VCaP (cell line): ENCODE data around the gene DPF3.
"Not testable (repeated sequence)": the region's sequence is repeated elsewhere in the genome, so short reads cannot be mapped to it uniquely, and the experiment has no call there.

Experiments
- H3K27ac ChIP-seq: fragments of 450-650 bp; 2 replicates; pipeline ENCODE4 v1.5.1; 2017
- CTCF ChIP-seq: fragments of 450-650 bp; conservative IDR thresholded peaks from 2 replicates; pipeline ENCODE4 v1.5.1; 2017; ENCODE audit warnings: mild to moderate bottlenecking, moderate library complexity

Gene DPF3

DNA sequence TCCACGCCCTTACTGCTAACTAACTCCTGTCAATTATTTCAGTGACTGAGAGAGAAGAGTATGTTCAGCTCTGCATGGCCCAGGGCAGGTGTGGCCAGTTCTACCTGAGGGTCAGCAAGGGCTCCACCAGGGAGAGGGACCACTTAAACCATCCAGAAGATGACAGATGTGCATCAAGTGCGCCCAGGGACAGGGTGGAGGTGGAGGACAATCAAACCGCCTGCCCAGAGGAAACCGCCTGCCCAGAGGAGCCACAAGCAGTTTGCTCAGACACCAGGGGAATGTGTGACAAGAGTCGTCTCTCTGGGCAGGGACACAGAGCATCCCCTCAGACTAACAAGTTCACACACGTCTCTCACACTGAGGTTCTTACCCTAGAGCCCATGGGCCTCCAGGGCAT is 14.5 kb downstream of the DPF3 start:
- no peak overlapping the region for H3K27ac ChIP-seq
- TF ChIP-seq CTCF, result no peak

DNA sequence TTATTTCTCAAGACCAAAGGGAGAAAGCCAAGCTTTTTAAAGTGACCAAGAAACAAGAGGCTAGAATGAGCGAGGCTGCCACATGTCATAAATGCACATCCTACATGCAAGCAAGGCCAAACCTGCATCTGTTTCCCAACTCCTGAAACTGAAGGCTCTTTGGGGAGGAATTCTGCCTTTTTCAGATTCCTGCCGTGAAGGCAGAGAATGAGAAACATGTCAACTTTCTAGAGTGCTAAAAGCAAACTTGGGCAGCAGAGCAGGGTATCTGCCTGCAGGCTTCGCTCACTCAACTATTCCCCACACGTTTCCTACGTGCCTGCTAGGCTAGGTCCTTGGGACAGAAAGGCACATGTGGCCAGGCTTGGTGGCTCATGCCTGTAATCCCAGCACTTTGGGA is 15.2 kb downstream of the DPF3 start:
- H3K27ac ChIP-seq, result no peak overlapping the region
- no peak for TF ChIP-seq CTCF

DNA sequence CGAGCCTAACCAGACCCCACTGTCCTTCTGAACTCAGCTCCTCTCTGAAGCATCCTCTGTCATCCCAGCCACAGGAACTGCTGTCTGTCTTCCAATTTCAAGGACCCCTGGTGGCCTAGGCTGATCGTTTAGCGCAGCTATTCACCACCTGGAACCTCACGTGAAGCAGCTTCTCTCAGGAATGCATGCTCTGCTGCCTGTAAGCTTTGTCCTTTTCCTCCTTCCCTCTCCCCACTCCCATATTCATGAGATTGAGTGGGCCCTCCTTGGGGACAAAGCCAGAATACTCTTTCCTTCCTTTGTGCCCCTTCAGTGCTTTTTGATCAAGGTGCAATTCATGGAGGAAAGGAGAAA is 17.2 kb downstream of the DPF3 start:
- H3K27ac ChIP-seq, result no peak overlapping the region
- no peak for TF ChIP-seq CTCF

- no peak overlapping the region for H3K27ac ChIP-seq
- TF ChIP-seq CTCF, result no peak
Observed at GRCh38 chr14:72876005-72876709, 17.7 kb downstream of the DPF3 start.

DNA sequence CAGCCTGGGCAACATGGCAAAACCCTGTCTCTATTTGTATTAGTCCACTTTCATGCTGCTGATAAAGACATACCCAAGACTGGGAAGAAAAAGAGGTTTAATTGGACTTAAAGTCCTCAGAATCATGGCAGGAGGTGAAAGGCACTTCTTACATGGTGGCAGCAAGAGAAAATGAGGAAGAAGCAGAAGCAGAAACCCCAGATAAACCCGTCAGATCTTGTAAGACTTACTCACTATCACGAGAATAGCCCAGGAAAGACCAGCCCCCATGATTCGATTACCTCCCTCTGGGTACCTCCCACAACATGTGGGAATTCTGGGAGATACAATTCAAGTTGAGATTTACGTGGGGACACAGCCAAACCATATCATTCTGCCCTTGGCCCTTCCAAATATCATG is 23.0 kb downstream of the DPF3 start:
- not testable (repeated sequence) for H3K27ac ChIP-seq

- TF ChIP-seq CTCF, result no peak
Observed at GRCh38 chr14:72869407-72870329, 24.2 kb downstream of the DPF3 start.

DNA sequence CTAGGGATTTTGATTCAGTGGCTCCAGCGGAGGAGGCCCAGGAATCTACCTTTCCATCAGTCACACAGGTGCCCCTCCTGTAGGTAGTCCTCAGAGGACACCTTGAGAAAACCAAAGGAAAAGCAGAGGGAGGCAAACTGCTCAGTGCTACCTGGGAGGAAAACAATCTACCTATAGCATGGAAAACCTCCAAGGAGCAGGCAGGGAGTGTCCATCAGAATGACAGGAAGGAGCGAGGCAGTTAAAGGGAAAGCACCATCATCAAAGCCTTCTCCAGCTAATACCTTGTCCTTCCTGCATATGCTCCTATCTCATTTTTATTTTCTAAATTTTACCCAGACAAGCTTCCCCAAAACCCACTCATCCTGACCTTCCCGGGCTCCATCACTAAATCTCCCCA is 25.4 kb downstream of the DPF3 start:
- no peak overlapping the region for H3K27ac ChIP-seq
- no peak for TF ChIP-seq CTCF

More at GRCh38 chr14:72869407-72870329, 24.2 kb downstream of the DPF3 start:
- H3K27ac ChIP-seq, result no peak overlapping the region
